SU-DHL-6 (cell line): ENCODE results near the gene TSPAN33.
"Not testable (repeated sequence)": the region's sequence is repeated elsewhere in the genome, so short reads cannot be mapped to it uniquely, and the experiment has no call there.

Experiments used
- EZH2phosphoT487 ChIP-seq: fragments of 200-600 bp; sonication (generic), shearing (Covaris generic); conservative IDR thresholded peaks from 2 replicates; pipeline ENCODE4 v1.6.1; 2018; ENCODE audit warnings: mild to moderate bottlenecking, antibody characterized with exemption, low read length, moderate library complexity, mixed read lengths
- TF ChIP-seq, protein P1 (sequence below): fragments of 200-600 bp; sonication (generic); IDR thresholded peaks from one replicate; pipeline ENCODE4 v1.5.1; 2017; ENCODE audit warnings: antibody characterized with exemption, mild to moderate bottlenecking, low read length, moderate library complexity; ENCODE audit not compliant: insufficient read depth, poor library complexity, severe bottlenecking

DNA sequence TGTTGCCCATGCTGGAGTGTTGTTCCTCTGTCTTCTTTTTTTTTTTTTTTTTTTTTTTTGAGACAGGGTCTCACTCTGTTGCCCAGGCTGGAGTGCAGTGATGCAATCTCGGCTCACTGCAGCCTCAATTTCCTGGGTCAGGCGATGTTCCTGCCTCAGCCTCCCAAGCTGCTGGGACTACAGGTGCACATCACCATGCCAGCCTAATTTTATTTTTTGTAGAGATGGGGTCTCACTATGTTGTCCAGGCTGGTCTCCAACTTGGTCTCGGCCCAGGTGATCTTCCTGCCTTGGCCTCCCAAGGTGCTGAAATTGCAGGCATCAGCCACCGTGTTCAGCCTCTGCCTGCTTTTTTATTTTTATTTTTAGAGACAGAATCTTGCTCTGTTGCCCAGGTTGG lies 74.7 kb downstream of the TSPAN33 start:
- TF ChIP-seq, protein P1, sequence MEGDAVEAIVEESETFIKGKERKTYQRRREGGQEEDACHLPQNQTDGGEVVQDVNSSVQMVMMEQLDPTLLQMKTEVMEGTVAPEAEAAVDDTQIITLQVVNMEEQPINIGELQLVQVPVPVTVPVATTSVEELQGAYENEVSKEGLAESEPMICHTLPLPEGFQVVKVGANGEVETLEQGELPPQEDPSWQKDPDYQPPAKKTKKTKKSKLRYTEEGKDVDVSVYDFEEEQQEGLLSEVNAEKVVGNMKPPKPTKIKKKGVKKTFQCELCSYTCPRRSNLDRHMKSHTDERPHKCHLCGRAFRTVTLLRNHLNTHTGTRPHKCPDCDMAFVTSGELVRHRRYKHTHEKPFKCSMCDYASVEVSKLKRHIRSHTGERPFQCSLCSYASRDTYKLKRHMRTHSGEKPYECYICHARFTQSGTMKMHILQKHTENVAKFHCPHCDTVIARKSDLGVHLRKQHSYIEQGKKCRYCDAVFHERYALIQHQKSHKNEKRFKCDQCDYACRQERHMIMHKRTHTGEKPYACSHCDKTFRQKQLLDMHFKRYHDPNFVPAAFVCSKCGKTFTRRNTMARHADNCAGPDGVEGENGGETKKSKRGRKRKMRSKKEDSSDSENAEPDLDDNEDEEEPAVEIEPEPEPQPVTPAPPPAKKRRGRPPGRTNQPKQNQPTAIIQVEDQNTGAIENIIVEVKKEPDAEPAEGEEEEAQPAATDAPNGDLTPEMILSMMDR, result not testable (repeated sequence)
- TF ChIP-seq EZH2phosphoT487, result not testable (repeated sequence)
